SK-N-DZ (cell line): ENCODE results near the gene H6PD. TPM values are rescaled to one million over a fixed set of nuclear protein-coding genes. Genes with fewer than 3 reads are reported as not detected.

Experiments
- DNase-seq: peaks from one replicate; pipeline ENCODE4 v3.0.0-alpha.2; 2015; ENCODE audit warnings: low spot score
- polyA plus RNA-seq, 2 experiments: library from polyadenylated mRNA; depleted of rRNA; stranded (reverse); fragments of >200 nt; gene quantifications; 2 replicates each; pipeline ENCODE4 v1.2.3, GENCODE V29; 2014

Gene H6PD
- polyA plus RNA-seq (2014; cell fraction: cytosol; rRNA removed), result 1.6 and 1.9 TPM in 2 replicates
- polyA plus RNA-seq (2014; cell fraction: nucleus; rRNA removed), result 1.6 and 2.0 TPM in 2 replicates

GRCh38 chr1:9234223-9235095 is at the start of gene H6PD:
Gene H6PD (plus strand): TSS chr1:9234774. CDS start chr1:9244935, 10,161 bp downstream.
- peak; percentile 54 for DNase-seq

GRCh38 chr1:9186082-9186859 is 48.3 kb upstream of the H6PD start:
- DNase-seq, result no peak

- DNase-seq, result no peak
These were observed 47.6 kb upstream of the H6PD start for GRCh38 chr1:9187004-9187403.

- no peak for DNase-seq
These were observed 44.3 kb upstream of the H6PD start for GRCh38 chr1:9190234-9190633.

- DNase-seq, result no peak
These were observed 43.3 kb upstream of the H6PD start for GRCh38 chr1:9191231-9191630.

- DNase-seq, result no peak
These were observed 41.9 kb upstream of the H6PD start for GRCh38 chr1:9192578-9193232.

- no peak for DNase-seq
These were observed 41.3 kb upstream of the H6PD start for GRCh38 chr1:9193233-9193625.

GRCh38 chr1:9194024-9194423 is 40.5 kb upstream of the H6PD start:
- no peak for DNase-seq

GRCh38 chr1:9195651-9196050 is 38.9 kb upstream of the H6PD start:
- DNase-seq, result no peak

GRCh38 chr1:9196129-9197040 is 38.2 kb upstream of the H6PD start:
- DNase-seq, result peak; percentile 23

- DNase-seq, result no peak
These were observed 37.1 kb upstream of the H6PD start for GRCh38 chr1:9197186-9198099.

- peak; percentile 8 for DNase-seq
These were observed 35.8 kb upstream of the H6PD start for GRCh38 chr1:9198538-9199361.

- no peak for DNase-seq
These were observed 34.1 kb upstream of the H6PD start for GRCh38 chr1:9200441-9200840.

- DNase-seq, result no peak
These were observed 33.0 kb upstream of the H6PD start for GRCh38 chr1:9201401-9202239.

- no peak for DNase-seq
These were observed 32.2 kb upstream of the H6PD start for GRCh38 chr1:9202240-9202870.

- DNase-seq, result no peak
These were observed 31.0 kb upstream of the H6PD start for GRCh38 chr1:9203511-9203982.

- no peak for DNase-seq
These were observed 30.3 kb upstream of the H6PD start for GRCh38 chr1:9204156-9204720.
